Hepatocyte (in vitro differentiated cells): ENCODE measurements around the gene SUPT3H. TPM values are rescaled to one million over a fixed set of nuclear protein-coding genes. Genes with fewer than 3 reads are reported as not detected.

Experiments
- DNase-seq: peaks from one replicate; pipeline ENCODE4 v3.0.0-alpha.2; 2016; ENCODE audit warnings: low spot score
- H2AFZ ChIP-seq: fragments of 200-600 bp; sonication (generic); 2 replicates; pipeline ENCODE4 v1.6.0; 2016; ENCODE audit warnings: antibody characterized with exemption, mild to moderate bottlenecking
- H3K27ac ChIP-seq: fragments of 200-600 bp; sonication (generic); 2 replicates; pipeline ENCODE4 v1.5.1; 2016; ENCODE audit warnings: mild to moderate bottlenecking
- H3K27me3 ChIP-seq: fragments of 200-600 bp; sonication (generic); 2 replicates; pipeline ENCODE4 v1.6.1; 2016
- H3K36me3 ChIP-seq: fragments of 200-600 bp; sonication (generic); replicated peaks from 2 replicates; pipeline ENCODE4 v1.5.1; 2016; ENCODE audit warnings: low read depth; ENCODE audit not compliant: insufficient read depth
- H3K4me1 ChIP-seq: fragments of 200-600 bp; sonication (generic); 2 replicates; pipeline ENCODE4 v1.5.1; 2016; ENCODE audit warnings: mild to moderate bottlenecking, moderate library complexity; ENCODE audit not compliant: insufficient read depth
- H3K4me2 ChIP-seq: fragments of 200-600 bp; sonication (generic); 2 replicates; pipeline ENCODE4 v1.6.0; 2016
- H3K4me3 ChIP-seq: fragments of 200-600 bp; sonication (generic); 2 replicates; pipeline ENCODE4 v1.5.1; 2016; ENCODE audit warnings: mild to moderate bottlenecking
- H3K79me2 ChIP-seq: fragments of 200-600 bp; sonication (generic); 2 replicates; pipeline ENCODE4 v1.6.0; 2017; ENCODE audit warnings: mild to moderate bottlenecking
- H3K9me2 ChIP-seq: fragments of 200-600 bp; sonication (generic); replicated peaks from 2 replicates; pipeline ENCODE4 v1.6.0; 2017; ENCODE audit warnings: mild to moderate bottlenecking; ENCODE audit not compliant: insufficient read depth
- H3K9me3 ChIP-seq: fragments of 200-600 bp; sonication (generic); 2 replicates; pipeline ENCODE4 v1.5.1; 2016; ENCODE audit warnings: low read depth, mild to moderate bottlenecking
- H4K20me1 ChIP-seq: fragments of 200-600 bp; sonication (generic); 2 replicates; pipeline ENCODE4 v1.6.0; 2016; ENCODE audit warnings: mild to moderate bottlenecking; ENCODE audit not compliant: insufficient read depth, poor library complexity, severe bottlenecking
- EZH2 ChIP-seq: fragments of 200-600 bp; sonication (generic); IDR thresholded peaks from 2 replicates; pipeline ENCODE4 v1.6.1; 2016; ENCODE audit warnings: antibody characterized with exemption, mild to moderate bottlenecking, borderline replicate concordance
- EZH2phosphoT487 ChIP-seq: fragments of 200-600 bp; sonication (generic); IDR thresholded peaks from one replicate; pipeline ENCODE4 v1.6.1; 2018; ENCODE audit warnings: antibody characterized with exemption, mild to moderate bottlenecking, low read depth, moderate library complexity; ENCODE audit not compliant: unreplicated experiment, severe bottlenecking
- WGBS: methylation state at CpG from one replicate; pipeline ENCODE4 v1.1.6; 2016; ENCODE audit warnings: low lambda C conversion rate; ENCODE audit errors: missing lambda C conversion rate; 5-methylcytosine and 5-hydroxymethylcytosine counted together
- polyA plus RNA-seq: library from polyadenylated mRNA; unstranded; fragments of >200 nt; fragmentation: Nextera tagmentation; extraction: Ambion mirVana; gene quantifications from 2 replicates; pipeline ENCODE4 v1.2.1, GENCODE V29; 2016
- total RNA-seq: library from RNA; depleted of rRNA; stranded (reverse); fragments of >200 nt; gene quantifications from 2 replicates; pipeline ENCODE4 v1.2.3, GENCODE V29; 2014
- TF ChIP-seq, protein P1 (sequence below): fragments of 200-600 bp; sonication (generic); IDR thresholded peaks from 2 replicates; pipeline ENCODE4 v1.5.1; 2016; ENCODE audit warnings: antibody characterized with exemption, mild to moderate bottlenecking; ENCODE audit not compliant: poor library complexity

SUPT3H gene
- total and polyA plus RNA-seq, 2 experiments from 2014 or later, result 6.8 to 7.7 TPM

DNA sequence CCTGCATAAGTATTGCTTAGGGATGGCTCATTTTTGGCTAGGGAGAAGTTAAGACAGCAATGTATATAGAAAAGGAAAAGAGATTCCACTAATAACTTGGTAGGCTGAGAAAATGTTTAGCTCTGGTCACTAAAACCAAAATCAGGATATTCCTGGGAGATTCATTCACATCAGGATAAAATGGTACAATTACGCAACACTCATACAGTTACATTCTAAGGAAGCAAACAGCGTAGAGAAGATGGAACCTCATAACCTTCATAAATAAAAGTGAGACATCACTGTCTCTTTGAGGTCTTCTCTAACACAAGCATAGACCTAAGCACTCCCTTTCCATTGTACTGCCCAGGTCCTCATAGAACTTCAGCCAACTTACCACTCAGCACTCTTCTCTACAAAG lies 345.3 kb downstream of the SUPT3H start:
- Histone ChIP-seq H3K27ac (no peak overlapping the region), H3K79me2 (no peaks in the 10 kb centered on the region), H3K4me1 (no peaks in the 10 kb centered on the region), H3K4me2 (no peak overlapping the region), H3K9me3 (peaks cover 2% of the 10 kb centered on the region), H3K9me2 (no peaks in the 10 kb centered on the region), H3K36me3 (no peaks in the 10 kb centered on the region), H2AFZ (no peak overlapping the region), H3K4me3 (no peak overlapping the region), H4K20me1 (no peaks in the 10 kb centered on the region), H3K27me3 (no peaks in the 10 kb centered on the region)
- TF ChIP-seq, protein P1, sequence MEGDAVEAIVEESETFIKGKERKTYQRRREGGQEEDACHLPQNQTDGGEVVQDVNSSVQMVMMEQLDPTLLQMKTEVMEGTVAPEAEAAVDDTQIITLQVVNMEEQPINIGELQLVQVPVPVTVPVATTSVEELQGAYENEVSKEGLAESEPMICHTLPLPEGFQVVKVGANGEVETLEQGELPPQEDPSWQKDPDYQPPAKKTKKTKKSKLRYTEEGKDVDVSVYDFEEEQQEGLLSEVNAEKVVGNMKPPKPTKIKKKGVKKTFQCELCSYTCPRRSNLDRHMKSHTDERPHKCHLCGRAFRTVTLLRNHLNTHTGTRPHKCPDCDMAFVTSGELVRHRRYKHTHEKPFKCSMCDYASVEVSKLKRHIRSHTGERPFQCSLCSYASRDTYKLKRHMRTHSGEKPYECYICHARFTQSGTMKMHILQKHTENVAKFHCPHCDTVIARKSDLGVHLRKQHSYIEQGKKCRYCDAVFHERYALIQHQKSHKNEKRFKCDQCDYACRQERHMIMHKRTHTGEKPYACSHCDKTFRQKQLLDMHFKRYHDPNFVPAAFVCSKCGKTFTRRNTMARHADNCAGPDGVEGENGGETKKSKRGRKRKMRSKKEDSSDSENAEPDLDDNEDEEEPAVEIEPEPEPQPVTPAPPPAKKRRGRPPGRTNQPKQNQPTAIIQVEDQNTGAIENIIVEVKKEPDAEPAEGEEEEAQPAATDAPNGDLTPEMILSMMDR, result no peak
- TF ChIP-seq EZH2phosphoT487 (no peak), EZH2 (no peak)
- 100% methylated on average over 2 of the region's 2 CpGs for WGBS
- no peak for DNase-seq

DNA sequence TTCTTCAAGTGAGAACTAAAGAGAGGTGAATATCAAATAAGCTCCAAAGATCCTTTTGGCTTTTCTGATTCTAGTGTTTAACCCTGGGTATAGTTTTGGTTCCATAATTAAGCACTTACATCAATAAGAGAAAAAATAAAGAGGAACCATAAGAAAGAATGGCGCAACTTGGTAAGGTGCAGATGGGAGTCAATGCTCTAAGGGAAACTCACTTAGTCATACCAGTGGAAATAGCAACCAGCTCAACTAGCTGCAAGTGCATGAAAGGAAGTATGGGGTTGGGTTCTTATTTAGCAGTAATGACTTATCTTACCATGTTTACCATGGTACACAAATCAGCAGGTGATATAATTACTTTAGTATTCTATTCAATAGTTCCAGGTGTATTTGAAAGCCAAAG lies 346.1 kb downstream of the SUPT3H start:
- no peak for DNase-seq

DNA sequence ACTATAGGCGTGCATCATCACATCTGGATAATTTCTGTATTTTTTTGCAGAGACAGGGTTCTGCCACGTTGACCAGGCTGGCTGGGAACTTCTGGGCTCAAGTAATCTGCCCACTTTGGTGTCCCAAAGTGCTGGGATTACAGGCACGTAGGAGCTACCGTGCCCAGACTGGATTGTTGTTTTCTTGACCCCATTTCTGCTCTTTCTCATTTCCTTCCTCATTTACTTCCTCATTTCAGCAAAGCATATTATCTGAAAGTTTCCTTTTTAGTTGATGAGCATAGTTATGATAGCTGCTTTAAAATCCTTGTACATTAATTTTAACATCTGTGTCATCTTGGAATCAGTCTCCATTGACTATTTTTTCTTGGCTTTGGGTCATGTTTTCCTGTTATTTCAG lies 350.6 kb downstream of the SUPT3H start:
- TF ChIP-seq, protein P1, result no peak
- TF ChIP-seq EZH2phosphoT487 (no peak), EZH2 (no peak)
- Histone ChIP-seq H2AFZ (no peak overlapping the region), H3K4me1 (no peaks in the 10 kb centered on the region), H4K20me1 (no peaks in the 10 kb centered on the region), H3K36me3 (no peaks in the 10 kb centered on the region), H3K9me2 (no peaks in the 10 kb centered on the region), H3K9me3 (peaks cover 6% of the 10 kb centered on the region), H3K4me3 (no peak overlapping the region), H3K79me2 (no peaks in the 10 kb centered on the region), H3K4me2 (no peak overlapping the region), H3K27ac (no peak overlapping the region), H3K27me3 (no peaks in the 10 kb centered on the region)
- 92% methylated on average over 4 of the region's 4 CpGs for WGBS
- no peak for DNase-seq

More for the DNA sequence above, 346.1 kb downstream of the SUPT3H start:
- H3K36me3 ChIP-seq, result no peaks in the 10 kb centered on the region
- no peaks in the 10 kb centered on the region for H3K4me1 ChIP-seq
- no peak overlapping the region for H3K4me2 ChIP-seq
- peaks cover 6% of the 10 kb centered on the region for H3K9me3 ChIP-seq
- H4K20me1 ChIP-seq, result no peaks in the 10 kb centered on the region
- H3K27ac ChIP-seq, result no peak overlapping the region
- no peaks in the 10 kb centered on the region for H3K27me3 ChIP-seq
- no peak overlapping the region for H2AFZ ChIP-seq
- 100% methylated on average over 1 of the region's 1 CpG for WGBS
- H3K79me2 ChIP-seq, result no peaks in the 10 kb centered on the region
- H3K9me2 ChIP-seq, result no peaks in the 10 kb centered on the region
- H3K4me3 ChIP-seq, result no peak overlapping the region
- no peak for TF ChIP-seq EZH2phosphoT487

DNA sequence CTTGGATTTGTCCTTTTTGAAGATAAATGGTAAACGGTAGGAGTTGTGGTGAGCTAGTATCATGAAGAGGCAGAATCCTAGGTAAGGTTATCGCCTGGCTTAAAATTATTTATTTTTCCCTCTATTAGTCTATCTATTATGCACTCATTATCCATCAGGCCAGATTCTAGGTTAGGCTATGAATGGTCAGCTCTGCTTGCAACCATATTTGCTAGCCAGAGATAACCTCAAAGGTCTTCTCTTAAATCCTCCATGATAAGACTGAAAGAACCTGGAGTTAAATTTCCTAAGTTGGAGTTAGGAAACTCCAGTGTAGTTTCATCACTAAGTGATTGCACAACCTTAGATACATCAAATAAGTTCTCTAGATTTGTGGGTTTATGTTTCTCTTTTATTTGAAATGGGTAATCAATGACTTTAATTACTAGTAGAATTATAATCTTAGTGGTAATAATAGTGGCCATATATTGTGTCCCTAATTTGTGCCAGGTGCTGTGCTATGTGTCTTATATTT lies 351.7 kb downstream of the SUPT3H start:
- no peak for TF ChIP-seq EZH2
- TF ChIP-seq, protein P1, result no peak
- H2AFZ ChIP-seq, result no peak overlapping the region
- WGBS, result 82% methylated on average over 2 of the region's 2 CpGs
- H3K9me3 ChIP-seq, result peaks cover 6% of the 10 kb centered on the region
- DNase-seq, result no peak
- H3K4me3 ChIP-seq, result no peak overlapping the region
- no peaks in the 10 kb centered on the region for H3K4me1 ChIP-seq
- H3K79me2 ChIP-seq, result no peaks in the 10 kb centered on the region
- H3K4me2 ChIP-seq, result no peak overlapping the region
- no peaks in the 10 kb centered on the region for H4K20me1 ChIP-seq
- no peaks in the 10 kb centered on the region for H3K9me2 ChIP-seq
- H3K36me3 ChIP-seq, result no peaks in the 10 kb centered on the region
- no peaks in the 10 kb centered on the region for H3K27me3 ChIP-seq
- no peak overlapping the region for H3K27ac ChIP-seq
